ENCODE measurements around the gene ALK.

GRCh38 chr2:29525921-29526320 lies 395.5 kb downstream of the ALK start:
- TF ChIP-seq FOXM1 (IDR thresholded peaks at IDR 0.05; ENCODE audit: borderline replicate concordance, low read depth) = no peak
- no peak for TF ChIP-seq TAF1 (IDR thresholded peaks at IDR 0.05; ENCODE audit: low read depth)
- no peak for TF ChIP-seq EP300 (IDR thresholded peaks at IDR 0.05; ENCODE audit: borderline replicate concordance)
- TF ChIP-seq ZBTB7A (IDR thresholded peaks at IDR 0.05; ENCODE audit: low read depth) = no peak
- TF ChIP-seq EGR1 (IDR thresholded peaks at IDR 0.05) = no peak
- TF ChIP-seq MAX (IDR thresholded peaks at IDR 0.05) = no peak
- TF ChIP-seq REST (IDR thresholded peaks at IDR 0.05; ENCODE audit: low read depth) = no peak
- no peak for TF ChIP-seq CEBPB (IDR thresholded peaks at IDR 0.05)
- TF ChIP-seq TCF12 (IDR thresholded peaks at IDR 0.05; ENCODE audit: low read depth) = no peak
- TF ChIP-seq RAD21 (IDR thresholded peaks at IDR 0.05; ENCODE audit: low read depth) = no peak
- no peak for TF ChIP-seq TEAD4 (IDR thresholded peaks at IDR 0.05)
- TF ChIP-seq USF1 (IDR thresholded peaks at IDR 0.05) = no peak
- no peak for TF ChIP-seq NFIC (IDR thresholded peaks at IDR 0.05)
- TF ChIP-seq CREB1 (IDR thresholded peaks at IDR 0.05; ENCODE audit: low read depth) = no peak

Measured in Ishikawa (cell line).